Ishikawa (cell line): ENCODE results near the gene COL18A1.
"Not testable (repeated sequence)": the region's sequence is repeated elsewhere in the genome, so short reads cannot be mapped to it uniquely, and the experiment has no call there.

Experiments
- CEBPB ChIP-seq: IDR thresholded peaks from 2 replicates; pipeline ENCODE4 v1.6.1; 2012
- CREB1 ChIP-seq: IDR thresholded peaks from 2 replicates; pipeline ENCODE4 v1.6.1; 2012; ENCODE audit warnings: low read depth
- EGR1 ChIP-seq: IDR thresholded peaks from 2 replicates; pipeline ENCODE4 v1.6.1; 2012
- FOXM1 ChIP-seq: IDR thresholded peaks from 2 replicates; pipeline ENCODE4 v1.6.1; 2012; ENCODE audit warnings: low read depth, borderline replicate concordance
- NFIC ChIP-seq: IDR thresholded peaks from 2 replicates; pipeline ENCODE4 v1.6.1; 2012
- RAD21 ChIP-seq: IDR thresholded peaks from 2 replicates; pipeline ENCODE4 v1.6.1; 2012; ENCODE audit warnings: low read depth
- REST ChIP-seq: IDR thresholded peaks from 2 replicates; pipeline ENCODE4 v1.6.1; 2012; ENCODE audit warnings: low read depth, mild to moderate bottlenecking
- TAF1 ChIP-seq: IDR thresholded peaks from 2 replicates; pipeline ENCODE4 v1.6.1; 2012; ENCODE audit warnings: low read depth, mild to moderate bottlenecking
- YY1 ChIP-seq: IDR thresholded peaks from 2 replicates; pipeline ENCODE4 v1.6.1; 2012; ENCODE audit warnings: low read depth

- TF ChIP-seq RAD21, FOXM1, NFIC, CEBPB, TAF1, REST, YY1, EGR1, CREB1: not testable (repeated sequence)
Observed at GRCh38 chr21:45527151-45527999, 122.4 kb downstream of the COL18A1 start.
